IPS-11a (cell line): ENCODE data around the gene HNRNPA1.
"Not testable (repeated sequence)": the region's sequence is repeated elsewhere in the genome, so short reads cannot be mapped to it uniquely, and the experiment has no call there.

Experiments used
- H3K4me3 ChIP-seq: one replicate; pipeline ENCODE4 v1.5.1; 2013; ENCODE audit warnings: low read depth, low read length, control low read depth

HNRNPA1 gene

GRCh38 chr12:54296393-54297099 lies 16.0 kb downstream of the HNRNPA1 start:
- H3K4me3 ChIP-seq: no peak overlapping the region

GRCh38 chr12:54298904-54299303 lies 18.4 kb downstream of the HNRNPA1 start:
- no peak overlapping the region for H3K4me3 ChIP-seq

- no peak overlapping the region for H3K4me3 ChIP-seq
Measured at GRCh38 chr12:54299515-54300224, 19.1 kb downstream of the HNRNPA1 start.

GRCh38 chr12:54300225-54300731 lies 19.8 kb downstream of the HNRNPA1 start:
- peak overlapping the region; percentile 6 for H3K4me3 ChIP-seq

- peak within 1 kb of the TSS; percentile 6 for H3K4me3 ChIP-seq
Measured at GRCh38 chr12:54300732-54301427, 20.4 kb downstream of the HNRNPA1 start, which contains the start of gene NFE2. Gene NFE2, minus strand, starts transcription at chr12:54301015. Its CDS starts 5,767 bp downstream, at chr12:54295248.

- peak overlapping the region; percentile 2 for H3K4me3 ChIP-seq
Measured at GRCh38 chr12:54301428-54302048, 21.0 kb downstream of the HNRNPA1 start.

- H3K4me3 ChIP-seq: no peak overlapping the region
Measured at GRCh38 chr12:54303640-54304039, 23.1 kb downstream of the HNRNPA1 start.

GRCh38 chr12:54304187-54304810 lies 23.8 kb downstream of the HNRNPA1 start:
- H3K4me3 ChIP-seq: no peak overlapping the region

- H3K4me3 ChIP-seq: no peak overlapping the region
Measured at GRCh38 chr12:54306925-54307741, 26.6 kb downstream of the HNRNPA1 start.

- no peak overlapping the region for H3K4me3 ChIP-seq
Measured at GRCh38 chr12:54311051-54311450, 30.5 kb downstream of the HNRNPA1 start.

- H3K4me3 ChIP-seq: not testable (repeated sequence)
Measured at GRCh38 chr12:54312309-54312708, 31.8 kb downstream of the HNRNPA1 start.

GRCh38 chr12:54321363-54321762 lies 40.8 kb downstream of the HNRNPA1 start:
- no peak overlapping the region for H3K4me3 ChIP-seq

GRCh38 chr12:54324617-54325441 lies 44.3 kb downstream of the HNRNPA1 start, which contains the start of gene COPZ1:
Gene COPZ1, plus strand, starts transcription at chr12:54325131. Its CDS starts 33 bp downstream, at chr12:54325164.
- peak within 1 kb of the TSS; percentile 99 for H3K4me3 ChIP-seq

GRCh38 chr12:54325442-54326109 lies 45.0 kb downstream of the HNRNPA1 start:
- peak overlapping the region; percentile 99 for H3K4me3 ChIP-seq

- H3K4me3 ChIP-seq: no peak overlapping the region
Measured at GRCh38 chr12:54328595-54329337, 48.2 kb downstream of the HNRNPA1 start.

- no peak overlapping the region for H3K4me3 ChIP-seq
Measured at GRCh38 chr12:54329759-54330158, 49.2 kb downstream of the HNRNPA1 start.

- H3K4me3 ChIP-seq: no peak overlapping the region
Measured at GRCh38 chr12:54330442-54330841, 49.9 kb downstream of the HNRNPA1 start.
